Activated CD8-positive, alpha-beta memory T cell treated with anti-CD3 and anti-CD28 coated beads, Interleukin-2, amount 50 U/mL, for 24 hours (primary cell): ENCODE results near the gene IRF7.

Source experiments
- DNase-seq: peaks from one replicate; pipeline ENCODE4 v3.0.0-alpha.2; 2020; ENCODE audit errors: extremely low read depth

The IRF7 gene

GRCh38 chr11:620935-621814 is 5.4 kb upstream of the IRF7 start:
- DNase-seq = no peak

GRCh38 chr11:620201-620600 is 4.5 kb upstream of the IRF7 start:
- DNase-seq = no peak

- no peak for DNase-seq
Observed at GRCh38 chr11:619628-620050, 3.9 kb upstream of the IRF7 start.

- DNase-seq = no peak
Observed at GRCh38 chr11:618856-619627, 3.3 kb upstream of the IRF7 start.

GRCh38 chr11:617912-618682 is 2.3 kb upstream of the IRF7 start:
- no peak for DNase-seq

- no peak for DNase-seq
Observed at GRCh38 chr11:617199-617911, 1.6 kb upstream of the IRF7 start.

- no peak for DNase-seq
Observed at GRCh38 chr11:616320-617198, 809 bp upstream of the IRF7 start.

GRCh38 chr11:614623-615503 is 887 bp downstream of the IRF7 start:
- DNase-seq = no peak

GRCh38 chr11:614021-614622 is 1.6 kb downstream of the IRF7 start:
- no peak for DNase-seq

GRCh38 chr11:613369-613968 is 2.3 kb downstream of the IRF7 start:
- peak; percentile 47 for DNase-seq

- no peak for DNase-seq
Observed at GRCh38 chr11:612961-613300, 2.8 kb downstream of the IRF7 start.

- DNase-seq = no peak
Observed at GRCh38 chr11:612201-612960, 3.4 kb downstream of the IRF7 start.

- DNase-seq = no peak
Observed at GRCh38 chr11:611001-611996, 4.5 kb downstream of the IRF7 start.

GRCh38 chr11:610146-610801 is 5.5 kb downstream of the IRF7 start:
- no peak for DNase-seq

- no peak for DNase-seq
Observed at GRCh38 chr11:609341-609811, 6.4 kb downstream of the IRF7 start.

GRCh38 chr11:608791-609251 is 6.9 kb downstream of the IRF7 start:
- DNase-seq = no peak
